A673 (cell line): ENCODE data around the gene ZNF627. TPM values are rescaled to one million over a fixed set of nuclear protein-coding genes. Genes with fewer than 3 reads are reported as not detected.
"Not testable (repeated sequence)": the region's sequence is repeated elsewhere in the genome, so short reads cannot be mapped to it uniquely, and the experiment has no call there.

Experiments
- BruUV-seq: library from RNA; stranded (reverse); fragments of 400-500 nt; replicated peaks from 2 replicates; lab custom pipeline; 2021; lab: Mats Ljungman, UMichigan
- CTCF ChIA-PET: fragments of 300-600 bp; sonication (Branson Sonifier 250); formaldehyde crosslinking; loops from one replicate; lab custom pipeline; 2022; ENCODE audit warnings: antibody characterized with exemption; lab: Charles Lee
- POLR2A ChIA-PET: fragments of 300-600 bp; sonication (Branson Sonifier 250); formaldehyde crosslinking; loops from one replicate; lab custom pipeline; 2022; ENCODE audit warnings: antibody characterized with exemption; ENCODE audit not compliant: low non-redundant PET; lab: Charles Lee
- DNase-seq: peaks from one replicate; pipeline ENCODE4 v3.0.0-alpha.2; 2015; ENCODE audit warnings: low spot score
- H3K27ac ChIP-seq: fragments of 200-600 bp; sonication (generic); 2 replicates; pipeline ENCODE4 v1.5.1; 2016; ENCODE audit warnings: mixed run types, low read depth, mild to moderate bottlenecking, mixed read lengths, antibody characterized with exemption, low read length; ENCODE audit not compliant: poor library complexity, severe bottlenecking
- H3K27me3 ChIP-seq: fragments of 200-600 bp; sonication (generic); replicated peaks from 2 replicates; pipeline ENCODE4 v1.6.1; 2017; ENCODE audit warnings: mixed run types, low read depth, mild to moderate bottlenecking, mixed read lengths, antibody characterized with exemption, low read length; ENCODE audit not compliant: insufficient read depth, poor library complexity
- H3K36me3 ChIP-seq: fragments of 200-600 bp; sonication (generic); 2 replicates; pipeline ENCODE4 v1.6.1; 2016; ENCODE audit warnings: mixed run types, mild to moderate bottlenecking, mixed read lengths, antibody characterized with exemption, low read length; ENCODE audit not compliant: insufficient read depth, poor library complexity, severe bottlenecking
- H3K4me1 ChIP-seq: fragments of 200-600 bp; sonication (generic); 2 replicates; pipeline ENCODE4 v1.6.1; 2017; ENCODE audit warnings: mixed run types, mild to moderate bottlenecking, mixed read lengths, antibody characterized with exemption, low read length; ENCODE audit not compliant: insufficient read depth, poor library complexity, severe bottlenecking
- H3K4me3 ChIP-seq: fragments of 200-600 bp; sonication (generic); 2 replicates; pipeline ENCODE4 v1.5.1; 2016; ENCODE audit warnings: low read depth, mixed run types, mild to moderate bottlenecking, mixed read lengths, low read length; ENCODE audit not compliant: poor library complexity, severe bottlenecking
- H3K9me3 ChIP-seq: fragments of 200-600 bp; sonication (generic); 2 replicates; pipeline ENCODE4 v1.6.1; 2016; ENCODE audit warnings: mixed run types, low read depth, mild to moderate bottlenecking, mixed read lengths, antibody characterized with exemption, low read length; ENCODE audit not compliant: poor library complexity, severe bottlenecking
- EZH2 ChIP-seq: fragments of 200-600 bp; sonication (generic); IDR thresholded peaks from 2 replicates; pipeline ENCODE4 v1.6.1; 2017; ENCODE audit warnings: borderline replicate concordance, low read depth, mild to moderate bottlenecking, mixed read lengths, antibody characterized with exemption, low read length; ENCODE audit not compliant: poor library complexity, severe bottlenecking
- intact Hi-C: fragments of 100-400 bp; cut with micrococcal nuclease; formaldehyde crosslinking; loops from one replicate; pipeline ENCODE4 v1.10.0; 2022; ENCODE audit not compliant: unreplicated experiment
- total RNA-seq: library from RNA; stranded (reverse); gene quantifications from 2 replicates; pipeline ENCODE4 v1.2.3, GENCODE V29; 2021
- TF ChIP-seq, protein P1 (sequence below): fragments of 300-800, 200-600 bp; sonication (generic); conservative IDR thresholded peaks from 2 replicates; pipeline ENCODE4 v1.5.1; 2017; ENCODE audit warnings: low read depth, mild to moderate bottlenecking, antibody characterized with exemption, low read length, moderate library complexity, mixed read lengths

Gene ZNF627
- total RNA-seq, 1 experiment from 2014 or later, result 13.9 TPM

DNA sequence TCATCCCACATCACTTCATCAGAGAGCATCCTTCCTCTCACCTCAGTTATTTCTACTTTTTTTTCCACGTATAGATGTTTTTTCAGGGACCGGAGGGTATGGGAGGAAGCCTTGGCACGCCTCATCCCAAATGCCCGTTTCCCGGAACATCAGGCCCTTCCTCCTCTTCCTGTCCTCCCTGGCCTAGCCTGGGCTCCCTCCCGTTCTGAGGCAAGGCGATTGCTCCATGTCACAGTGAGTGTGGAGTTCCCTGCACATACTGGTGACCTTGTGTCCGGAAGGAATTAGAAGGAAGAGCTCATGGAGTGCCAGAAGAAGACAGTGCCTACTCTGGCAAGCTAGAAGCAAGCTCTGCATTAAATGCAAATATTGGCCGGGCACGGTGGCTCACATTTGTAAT lies 1.1 kb upstream of the ZNF627 start:
- no TSS peak for BruUV-seq

DNA sequence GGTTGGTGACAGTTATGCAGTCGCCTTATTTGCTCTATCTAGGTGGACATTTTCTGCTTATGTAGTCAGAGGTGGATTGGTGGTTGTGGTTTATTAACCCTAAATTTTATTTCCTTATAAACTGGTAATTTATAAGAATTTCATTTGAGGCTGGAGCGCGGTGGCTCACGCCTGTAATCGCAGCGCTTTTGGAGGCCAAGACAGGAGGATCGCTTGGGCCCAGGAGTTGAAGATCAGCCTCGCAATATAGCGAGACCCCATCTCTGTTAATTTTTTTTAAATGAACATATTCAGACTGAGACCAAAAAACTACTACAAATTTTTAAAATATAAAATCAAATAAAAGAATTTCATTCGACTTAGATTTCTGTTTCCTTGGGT lies 810 bp downstream of the ZNF627 start:
- Histone ChIP-seq H3K36me3 (peaks cover 15% of the 10 kb centered on the region), H3K4me1 (peaks cover 2% of the 10 kb centered on the region), H3K9me3 (no peaks in the 10 kb centered on the region), H3K27me3 (no peaks in the 10 kb centered on the region), H3K4me3 (peak overlapping the region; percentile 97), H3K27ac (peak overlapping the region; percentile 97)
- TF ChIP-seq, protein P1, sequence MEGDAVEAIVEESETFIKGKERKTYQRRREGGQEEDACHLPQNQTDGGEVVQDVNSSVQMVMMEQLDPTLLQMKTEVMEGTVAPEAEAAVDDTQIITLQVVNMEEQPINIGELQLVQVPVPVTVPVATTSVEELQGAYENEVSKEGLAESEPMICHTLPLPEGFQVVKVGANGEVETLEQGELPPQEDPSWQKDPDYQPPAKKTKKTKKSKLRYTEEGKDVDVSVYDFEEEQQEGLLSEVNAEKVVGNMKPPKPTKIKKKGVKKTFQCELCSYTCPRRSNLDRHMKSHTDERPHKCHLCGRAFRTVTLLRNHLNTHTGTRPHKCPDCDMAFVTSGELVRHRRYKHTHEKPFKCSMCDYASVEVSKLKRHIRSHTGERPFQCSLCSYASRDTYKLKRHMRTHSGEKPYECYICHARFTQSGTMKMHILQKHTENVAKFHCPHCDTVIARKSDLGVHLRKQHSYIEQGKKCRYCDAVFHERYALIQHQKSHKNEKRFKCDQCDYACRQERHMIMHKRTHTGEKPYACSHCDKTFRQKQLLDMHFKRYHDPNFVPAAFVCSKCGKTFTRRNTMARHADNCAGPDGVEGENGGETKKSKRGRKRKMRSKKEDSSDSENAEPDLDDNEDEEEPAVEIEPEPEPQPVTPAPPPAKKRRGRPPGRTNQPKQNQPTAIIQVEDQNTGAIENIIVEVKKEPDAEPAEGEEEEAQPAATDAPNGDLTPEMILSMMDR, result no peak
- TF ChIP-seq EZH2, result no peak
- POLR2A ChIA-PET, result no interaction called here
- TSS peak; percentile 68 for BruUV-seq
- CTCF ChIA-PET, result no interaction called here
- intact Hi-C loops, result no loop called here
- DNase-seq, result no peak

More for the DNA sequence above, 1.1 kb upstream of the ZNF627 start:
- no peak overlapping the region for H3K27ac ChIP-seq
- intact Hi-C loops, result no loop called here
- no peaks in the 10 kb centered on the region for H3K27me3 ChIP-seq
- no peaks in the 10 kb centered on the region for H3K9me3 ChIP-seq
- TF ChIP-seq, protein P1, result no peak
- TF ChIP-seq EZH2, result no peak
- POLR2A ChIA-PET, result no interaction called here
- CTCF ChIA-PET, result no interaction called here
- no peak overlapping the region for H3K4me3 ChIP-seq
- DNase-seq, result no peak
- H3K36me3 ChIP-seq, result peaks cover 15% of the 10 kb centered on the region
- H3K4me1 ChIP-seq, result peaks cover 2% of the 10 kb centered on the region

DNA sequence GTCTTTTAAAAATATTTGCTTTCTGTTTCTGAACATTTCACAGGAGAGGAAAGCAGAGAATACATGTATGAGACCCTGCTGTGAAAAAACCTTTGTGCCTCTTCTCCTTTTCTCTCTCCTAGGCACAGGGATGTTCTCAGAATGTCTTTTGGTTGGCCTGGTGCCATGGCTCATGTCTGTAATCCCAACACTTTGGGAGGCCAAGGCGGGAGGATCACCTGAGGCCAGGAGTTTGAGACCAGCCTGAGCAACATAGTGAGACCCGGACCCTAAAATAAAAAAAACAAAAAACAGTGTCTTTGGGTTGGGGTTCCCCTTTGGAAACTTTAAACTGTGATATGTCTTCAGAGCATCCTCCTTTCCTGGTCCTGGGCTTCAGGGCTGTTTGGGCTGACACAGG lies 1.5 kb downstream of the ZNF627 start:
- BruUV-seq, result no TSS peak
- ChIA-PET CTCF (no interaction called here), POLR2A (no interaction called here)
- Histone ChIP-seq H3K27me3 (no peaks in the 10 kb centered on the region), H3K27ac (no peak overlapping the region), H3K4me1 (peaks cover 2% of the 10 kb centered on the region), H3K4me3 (peak overlapping the region; percentile 97), H3K9me3 (no peaks in the 10 kb centered on the region), H3K36me3 (peaks cover 19% of the 10 kb centered on the region)
- intact Hi-C loops, result no loop called here
- TF ChIP-seq, protein P1, result no peak
- TF ChIP-seq EZH2, result no peak
- DNase-seq, result no peak

DNA sequence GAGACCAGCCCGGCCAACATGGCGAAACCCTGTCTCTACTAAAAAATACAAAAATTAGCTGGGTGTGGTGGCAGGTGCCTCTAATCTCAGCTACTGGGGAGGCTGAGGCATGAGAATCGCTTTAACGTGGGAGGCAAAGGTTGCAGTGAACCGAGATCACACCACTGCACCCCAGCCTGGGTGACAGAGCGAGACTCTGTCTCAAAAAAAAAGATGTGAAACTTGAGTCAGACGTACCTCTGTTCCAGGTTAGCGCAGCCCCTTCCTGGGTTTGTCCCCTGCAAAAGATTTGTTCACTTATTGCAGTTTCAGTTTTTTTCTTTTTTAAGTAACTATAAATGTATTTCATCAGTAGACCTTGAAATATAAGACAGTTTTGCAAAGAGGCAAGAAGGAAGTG lies 2.4 kb downstream of the ZNF627 start:
- peaks cover 28% of the 10 kb centered on the region for H3K36me3 ChIP-seq
- BruUV-seq, CTCF ChIA-PET: not testable (repeated sequence)

More for the DNA sequence above, 2.4 kb downstream of the ZNF627 start:
- H3K4me1 ChIP-seq, H3K27ac ChIP-seq, DNase-seq, H3K27me3 ChIP-seq, intact Hi-C loops, H3K4me3 ChIP-seq, H3K9me3 ChIP-seq, POLR2A ChIA-PET: not testable (repeated sequence)
